Effector memory CD4-positive, alpha-beta T cell (primary cell): ENCODE data around the gene DOCK9.

Experiments
- DNase-seq, 3 donors: peaks; one replicate each; pipeline ENCODE4 v3.0.0-alpha.2; 2020
- H3K27ac ChIP-seq: 2 replicates; pipeline ENCODE4 v1.7.0; 2013; ENCODE audit warnings: mild to moderate bottlenecking, low read length, moderate library complexity; ENCODE audit not compliant: insufficient read depth, poor library complexity, severe bottlenecking
- H3K27me3 ChIP-seq: replicated peaks from 2 replicates; pipeline ENCODE4 v1.7.0; 2013; ENCODE audit warnings: mild to moderate bottlenecking, low read length; ENCODE audit not compliant: insufficient read depth, control insufficient read depth, poor library complexity, severe bottlenecking
- H3K36me3 ChIP-seq: 2 replicates; pipeline ENCODE4 v1.7.0; 2013; ENCODE audit warnings: mild to moderate bottlenecking, low read length, moderate library complexity; ENCODE audit not compliant: control insufficient read depth, insufficient read depth
- H3K4me1 ChIP-seq: 2 replicates; pipeline ENCODE4 v1.7.0; 2013; ENCODE audit warnings: low read length, mild to moderate bottlenecking; ENCODE audit not compliant: control insufficient read depth, insufficient read depth, poor library complexity, severe bottlenecking
- H3K4me3 ChIP-seq: 2 replicates; pipeline ENCODE4 v1.7.0; 2013; ENCODE audit warnings: low read length, low read depth, mild to moderate bottlenecking; ENCODE audit not compliant: insufficient read depth, poor library complexity, severe bottlenecking
- H3K9me3 ChIP-seq: 2 replicates; pipeline ENCODE4 v1.7.0; 2013; ENCODE audit warnings: mild to moderate bottlenecking, low read length, moderate library complexity; ENCODE audit not compliant: control insufficient read depth

Gene DOCK9

GRCh38 chr13:98921786-98922185 lies 56.1 kb downstream of the DOCK9 start:
- no peak for DNase-seq
- Histone ChIP-seq H3K9me3 (no peaks in the 10 kb centered on the region), H3K36me3 (peaks cover 9% of the 10 kb centered on the region), H3K4me1 (peaks cover 5% of the 10 kb centered on the region), H3K27ac (no peak overlapping the region), H3K4me3 (no peak overlapping the region), H3K27me3 (no peaks in the 10 kb centered on the region)

- H3K27me3 ChIP-seq = no peaks in the 10 kb centered on the region
- no peak for DNase-seq
- no peaks in the 10 kb centered on the region for H3K9me3 ChIP-seq
- peaks cover 5% of the 10 kb centered on the region for H3K4me1 ChIP-seq
- H3K36me3 ChIP-seq = peaks cover 9% of the 10 kb centered on the region
- H3K4me3 ChIP-seq = no peak overlapping the region
- H3K27ac ChIP-seq = no peak overlapping the region
These were observed 56.8 kb downstream of the DOCK9 start for GRCh38 chr13:98921015-98921580.

DNA sequence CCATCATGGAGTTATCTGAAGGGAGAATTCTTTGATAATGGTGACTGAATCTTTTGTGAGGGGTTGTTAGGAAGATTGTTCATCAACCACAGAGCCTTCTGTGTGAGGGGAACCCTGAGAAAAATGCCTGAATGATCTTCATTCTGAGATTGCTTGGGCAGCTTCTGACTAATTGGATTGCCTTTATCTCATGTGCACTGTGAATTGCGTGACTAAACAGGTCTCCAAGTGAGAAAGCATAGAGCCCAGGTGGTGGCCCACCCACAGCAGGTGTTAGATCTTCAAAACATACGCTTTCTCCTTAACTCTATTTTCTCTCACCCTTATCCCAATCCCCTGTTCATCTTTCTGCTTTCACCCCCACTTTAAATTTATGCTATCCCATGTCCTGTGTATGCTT lies 58.3 kb downstream of the DOCK9 start:
- Histone ChIP-seq H3K4me1 (peaks cover 5% of the 10 kb centered on the region), H3K27ac (no peak overlapping the region), H3K9me3 (no peaks in the 10 kb centered on the region), H3K4me3 (no peak overlapping the region), H3K36me3 (peaks cover 17% of the 10 kb centered on the region), H3K27me3 (no peaks in the 10 kb centered on the region)
- no peak for DNase-seq

DNA sequence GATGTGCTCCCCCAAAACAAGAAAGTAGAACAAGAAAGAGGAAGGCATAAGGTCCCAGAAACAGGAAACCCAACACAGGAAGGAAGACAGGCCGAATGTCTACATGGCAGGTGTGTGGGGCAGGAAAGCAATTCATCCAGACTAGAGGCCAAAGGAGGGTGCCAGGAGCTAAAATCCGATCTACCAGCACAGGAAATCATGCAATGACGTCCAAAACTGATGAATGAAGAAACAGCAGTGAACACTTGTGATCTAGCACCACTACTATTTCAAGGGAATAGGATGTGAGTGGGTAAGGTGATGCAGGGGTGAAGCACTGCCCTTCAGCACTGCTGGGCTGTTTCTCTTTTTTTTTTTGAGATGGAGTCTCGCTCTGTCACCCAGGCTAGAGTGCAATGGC lies 59.1 kb downstream of the DOCK9 start:
- Histone ChIP-seq H3K27ac (no peak overlapping the region), H3K36me3 (peaks cover 25% of the 10 kb centered on the region), H3K9me3 (no peaks in the 10 kb centered on the region), H3K4me3 (no peak overlapping the region), H3K4me1 (peaks cover 5% of the 10 kb centered on the region), H3K27me3 (no peaks in the 10 kb centered on the region)
- DNase-seq = no peak

DNA sequence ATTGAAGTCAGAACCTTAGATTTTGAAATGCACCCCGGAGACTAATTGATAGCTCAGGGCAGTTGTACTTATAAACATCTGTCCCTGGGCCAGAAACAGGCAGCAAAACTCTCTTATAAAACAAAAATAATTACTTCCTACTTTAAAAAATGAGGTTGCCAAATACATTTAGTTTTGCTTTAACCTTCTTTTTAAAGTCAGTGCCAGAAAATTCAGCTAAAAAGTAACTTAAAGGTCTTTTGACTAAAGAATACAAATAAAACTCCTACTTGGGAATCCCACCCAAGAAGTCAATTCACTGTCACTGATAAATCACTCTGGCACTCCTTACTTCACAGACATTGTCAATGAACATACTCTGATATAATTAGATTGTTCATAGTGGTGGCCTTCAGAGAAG lies 60.7 kb downstream of the DOCK9 start:
- peaks cover 24% of the 10 kb centered on the region for H3K36me3 ChIP-seq

GRCh38 chr13:98916403-98916802 lies 61.5 kb downstream of the DOCK9 start:
- Histone ChIP-seq H3K9me3 (no peaks in the 10 kb centered on the region), H3K27ac (no peak overlapping the region), H3K36me3 (peaks cover 17% of the 10 kb centered on the region), H3K4me1 (peaks cover 5% of the 10 kb centered on the region), H3K27me3 (no peaks in the 10 kb centered on the region), H3K4me3 (no peak overlapping the region)
- DNase-seq = no peak

More for the DNA sequence above, 60.7 kb downstream of the DOCK9 start:
- no peaks in the 10 kb centered on the region for H3K27me3 ChIP-seq
- H3K4me1 ChIP-seq = peaks cover 5% of the 10 kb centered on the region
- H3K27ac ChIP-seq = no peak overlapping the region
- no peak overlapping the region for H3K4me3 ChIP-seq
- no peaks in the 10 kb centered on the region for H3K9me3 ChIP-seq
- DNase-seq = no peak

- DNase-seq = no peak
- H3K36me3 ChIP-seq = peaks cover 17% of the 10 kb centered on the region
- H3K27ac ChIP-seq = no peak overlapping the region
- H3K4me1 ChIP-seq = peaks cover 7% of the 10 kb centered on the region
- H3K4me3 ChIP-seq = no peak overlapping the region
- H3K9me3 ChIP-seq = no peaks in the 10 kb centered on the region
- H3K27me3 ChIP-seq = no peaks in the 10 kb centered on the region
These were observed 61.9 kb downstream of the DOCK9 start for GRCh38 chr13:98915981-98916380.

DNA sequence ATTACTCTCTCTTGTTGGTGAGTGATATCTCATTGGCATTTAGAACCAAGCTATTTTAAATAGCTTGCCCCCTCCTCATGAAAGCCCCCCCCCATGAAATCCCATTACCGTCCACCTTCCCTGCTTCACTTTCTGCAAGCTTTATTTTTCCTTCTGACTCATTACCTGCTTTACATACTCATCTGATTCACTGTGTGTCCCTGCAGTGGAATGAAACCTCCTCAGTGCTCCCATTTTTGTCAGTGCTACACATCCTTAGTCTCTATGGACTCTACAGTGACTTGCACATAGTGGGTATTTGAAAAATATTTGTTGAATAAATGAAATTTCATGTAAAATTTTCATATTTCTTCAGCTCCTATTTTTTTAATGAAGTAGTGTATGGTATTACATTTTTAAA lies 62.3 kb downstream of the DOCK9 start:
- Histone ChIP-seq H3K36me3 (peaks cover 17% of the 10 kb centered on the region), H3K4me3 (no peak overlapping the region), H3K27me3 (no peaks in the 10 kb centered on the region), H3K27ac (no peak overlapping the region), H3K9me3 (no peaks in the 10 kb centered on the region), H3K4me1 (peaks cover 11% of the 10 kb centered on the region)
- DNase-seq = no peak

- Histone ChIP-seq H3K27me3 (no peaks in the 10 kb centered on the region), H3K27ac (no peak overlapping the region), H3K4me3 (no peak overlapping the region), H3K36me3 (peaks cover 17% of the 10 kb centered on the region), H3K4me1 (peaks cover 6% of the 10 kb centered on the region), H3K9me3 (no peaks in the 10 kb centered on the region)
- DNase-seq = no peak
These were observed 64.1 kb downstream of the DOCK9 start for GRCh38 chr13:98913741-98914140.

- DNase-seq = no peak
- Histone ChIP-seq H3K4me1 (peaks cover 6% of the 10 kb centered on the region), H3K36me3 (peaks cover 17% of the 10 kb centered on the region)
These were observed 65.0 kb downstream of the DOCK9 start for GRCh38 chr13:98912846-98913245.

More at GRCh38 chr13:98912846-98913245, 65.0 kb downstream of the DOCK9 start:
- H3K27me3 ChIP-seq = no peaks in the 10 kb centered on the region
- H3K27ac ChIP-seq = no peak overlapping the region
- no peak overlapping the region for H3K4me3 ChIP-seq
- no peaks in the 10 kb centered on the region for H3K9me3 ChIP-seq
